HG02588 (cell line): ENCODE data around the gene B4GALNT4.
A peak's percentile ranks its signal among the peaks of the same experiment; 100 is the strongest.
"Not testable (repeated sequence)": the region's sequence is repeated elsewhere in the genome, so short reads cannot be mapped to it uniquely, and the experiment has no call there.

Experiments
- ATAC-seq: cut with Tn5 transposase; IDR thresholded peaks from one replicate; pipeline ENCODE4 v1.9.1; 2021; ENCODE audit warnings: mild to moderate bottlenecking, moderate library complexity; ENCODE audit not compliant: unreplicated experiment

Gene B4GALNT4

DNA sequence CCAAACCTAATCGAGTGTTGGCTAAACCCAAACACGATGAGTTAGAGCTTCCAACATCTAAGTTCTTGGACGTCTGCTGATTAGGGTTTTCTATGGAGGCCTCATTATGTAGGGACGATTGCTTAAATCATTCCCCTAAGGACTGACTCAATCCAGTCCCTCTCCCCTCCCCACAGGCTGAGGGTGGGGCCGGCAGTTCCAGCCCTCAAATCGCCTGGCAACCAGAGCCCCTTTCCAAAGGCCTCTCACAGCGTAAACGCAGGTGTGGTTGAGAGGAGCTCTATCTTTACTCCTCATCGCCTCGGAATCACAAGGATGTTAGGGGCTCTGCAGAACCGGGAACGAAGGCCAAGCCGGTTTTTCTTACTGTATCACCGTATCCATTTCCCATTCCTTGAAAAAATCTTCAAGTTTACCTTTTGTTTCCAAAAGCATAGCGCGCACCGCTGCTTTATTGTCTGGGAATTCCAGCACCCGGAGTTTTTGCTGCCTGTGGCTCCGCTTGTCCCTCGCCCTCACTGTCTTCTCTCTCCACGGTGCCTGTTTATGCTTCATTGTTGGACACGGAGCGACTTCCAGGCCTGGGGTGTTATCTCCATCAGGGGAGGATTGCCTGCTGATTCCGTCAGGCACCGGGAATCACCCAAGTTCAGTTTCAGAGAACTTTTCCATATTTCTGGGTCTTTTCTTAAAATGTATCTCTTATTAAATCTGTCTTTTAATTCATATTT is 34.9 kb upstream of the B4GALNT4 start:
- no peak for ATAC-seq

DNA sequence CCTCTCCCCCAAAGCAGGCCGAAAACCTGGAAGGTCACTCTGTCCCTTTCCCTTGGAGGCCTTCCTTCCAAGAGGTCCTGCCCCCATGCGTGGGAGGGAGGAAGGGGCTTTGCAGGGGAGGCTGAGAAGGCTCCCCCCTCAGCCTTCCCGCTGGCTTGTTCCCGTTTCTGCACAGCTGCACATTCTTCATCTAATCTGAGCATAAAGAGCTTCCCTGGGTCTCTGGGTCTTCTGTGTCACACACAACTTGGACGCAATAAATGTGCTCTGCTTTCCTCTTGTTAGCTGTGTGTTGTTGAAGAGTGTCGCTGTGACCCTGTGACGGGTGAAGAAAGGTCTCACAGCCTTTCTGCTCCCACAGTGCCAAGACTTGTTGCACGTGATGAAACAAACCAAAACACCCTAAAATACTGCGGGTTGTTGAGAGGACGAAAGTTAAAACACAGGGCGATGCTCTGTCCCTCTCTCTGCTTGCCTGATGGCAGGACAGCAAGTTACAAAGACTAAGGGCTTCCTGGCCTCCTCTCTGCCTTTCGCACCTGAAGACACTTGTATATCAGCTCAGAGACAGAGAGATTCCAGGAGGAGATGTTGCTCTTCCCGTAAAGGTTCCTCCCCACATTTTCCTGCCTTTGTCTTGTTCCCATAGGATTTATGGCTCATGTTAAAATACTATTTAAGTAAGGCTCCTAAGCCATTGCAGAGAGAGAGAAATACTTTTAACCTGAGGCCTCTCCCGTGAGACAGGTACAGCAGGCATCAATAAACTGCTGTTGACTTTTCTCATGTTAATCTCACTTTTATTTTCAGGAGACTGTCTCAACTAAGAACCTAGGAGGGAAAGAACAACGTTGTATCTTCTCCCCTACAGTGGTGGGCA is 33.3 kb upstream of the B4GALNT4 start:
- ATAC-seq, result no peak

DNA sequence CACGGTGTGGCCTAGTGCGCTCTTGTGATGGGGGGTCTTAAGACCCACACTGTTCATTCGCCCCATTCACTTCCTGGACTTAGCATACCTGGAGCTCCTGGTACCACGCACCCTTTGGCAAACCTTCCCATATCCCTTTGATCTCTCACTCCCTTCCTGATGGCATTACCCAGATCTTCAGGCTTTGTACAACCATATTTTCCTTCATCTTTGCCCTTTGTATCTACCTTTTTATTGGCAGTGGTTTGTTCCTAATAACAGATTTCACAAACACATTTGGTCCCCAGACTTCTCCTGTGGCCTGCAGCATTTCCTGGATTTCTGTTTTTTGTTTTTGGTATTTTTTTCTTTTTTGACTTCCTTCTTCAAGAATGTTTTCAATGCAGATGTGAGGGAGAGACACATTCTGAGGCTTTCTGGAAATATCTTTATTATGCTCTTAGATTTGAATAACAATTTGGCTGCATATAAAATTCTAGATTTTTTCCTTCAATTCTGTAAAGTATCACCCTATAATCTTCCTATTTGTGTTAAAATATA is 32.6 kb upstream of the B4GALNT4 start:
- ATAC-seq, result no peak

DNA sequence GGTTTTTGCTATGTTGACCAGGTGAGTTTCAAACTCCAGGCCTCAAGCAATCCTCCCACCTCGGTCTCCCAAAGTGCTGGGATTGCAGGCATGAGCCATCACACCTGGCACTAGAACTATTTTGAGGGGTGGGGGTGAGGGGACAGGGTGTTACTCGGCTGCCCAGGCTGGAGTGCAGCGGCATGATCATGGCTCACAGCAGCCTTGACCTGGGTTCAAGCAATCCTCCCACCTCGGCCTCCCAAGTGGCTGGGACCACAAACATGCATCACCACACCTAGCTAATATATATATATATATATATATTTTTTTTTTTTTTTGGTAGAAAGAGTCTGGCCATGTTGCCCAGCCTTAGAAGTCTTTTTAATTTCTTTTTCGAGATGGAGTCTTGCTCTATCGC is 31.6 kb upstream of the B4GALNT4 start:
- no peak for ATAC-seq

DNA sequence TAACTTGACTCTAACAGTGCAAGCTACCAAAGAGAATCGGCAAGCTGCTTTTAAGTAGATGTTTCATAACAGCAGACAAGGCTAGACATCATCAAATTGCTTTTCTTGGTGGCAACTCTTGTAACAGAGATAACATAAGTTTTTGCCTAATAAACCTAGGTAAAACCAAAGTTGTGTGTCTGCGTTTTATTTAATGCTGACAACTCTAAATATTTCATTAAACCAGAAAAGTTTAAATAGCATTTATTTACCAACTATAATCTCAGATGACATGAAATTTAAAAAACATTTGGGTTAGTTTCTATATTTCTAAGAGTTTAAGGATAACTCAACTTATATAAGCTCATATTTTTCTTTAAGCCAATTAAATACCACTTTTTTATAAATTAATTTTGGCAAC is 29.3 kb upstream of the B4GALNT4 start:
- no peak for ATAC-seq

DNA sequence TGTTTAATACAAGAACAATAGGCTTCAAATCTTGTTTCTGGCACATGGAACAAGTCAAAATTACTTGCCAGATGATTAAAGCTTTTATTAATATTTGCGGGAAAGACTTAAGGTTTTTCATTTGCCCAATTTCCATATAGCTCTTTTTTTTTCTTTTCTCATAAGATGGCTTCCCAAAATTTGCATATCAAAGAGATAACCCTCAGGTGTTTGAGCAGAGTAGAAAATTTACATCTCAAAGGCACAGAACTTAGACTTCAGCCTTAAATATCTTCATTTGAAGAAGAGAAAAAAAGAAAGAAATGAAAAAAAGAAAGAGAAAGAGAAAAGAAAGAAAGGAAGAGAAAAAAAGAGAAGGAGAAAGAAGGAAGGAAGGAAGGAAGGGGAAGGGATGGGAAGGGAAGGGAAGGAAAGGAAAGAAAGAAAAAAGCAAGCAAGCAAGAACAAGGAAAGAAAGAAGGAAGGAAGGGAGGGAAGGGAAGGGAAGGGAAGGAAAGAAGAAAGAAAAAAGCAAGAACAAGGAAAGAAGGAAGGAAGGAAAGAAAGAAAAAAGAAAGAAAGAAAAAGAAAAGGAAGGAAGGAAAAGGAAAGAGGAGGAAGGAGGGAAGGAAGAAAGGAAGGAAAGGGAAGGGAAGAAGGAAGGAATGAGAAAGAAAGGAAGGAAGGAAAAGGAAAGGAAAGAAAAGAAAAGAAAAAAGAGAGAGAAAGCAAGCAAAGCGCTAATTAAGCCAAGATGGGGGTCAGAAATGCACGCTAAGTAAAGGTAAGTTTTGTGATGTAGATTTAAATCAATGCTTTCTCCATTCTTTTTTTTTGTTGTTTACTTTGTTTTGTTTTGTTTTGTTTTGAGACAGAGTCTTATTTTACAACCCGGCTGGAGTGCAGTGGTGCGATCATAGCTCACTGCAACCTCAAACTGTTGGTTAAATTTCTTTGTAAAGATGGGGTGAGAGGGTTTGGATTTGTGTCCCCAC is 28.5 kb upstream of the B4GALNT4 start:
- ATAC-seq, result no peak

DNA sequence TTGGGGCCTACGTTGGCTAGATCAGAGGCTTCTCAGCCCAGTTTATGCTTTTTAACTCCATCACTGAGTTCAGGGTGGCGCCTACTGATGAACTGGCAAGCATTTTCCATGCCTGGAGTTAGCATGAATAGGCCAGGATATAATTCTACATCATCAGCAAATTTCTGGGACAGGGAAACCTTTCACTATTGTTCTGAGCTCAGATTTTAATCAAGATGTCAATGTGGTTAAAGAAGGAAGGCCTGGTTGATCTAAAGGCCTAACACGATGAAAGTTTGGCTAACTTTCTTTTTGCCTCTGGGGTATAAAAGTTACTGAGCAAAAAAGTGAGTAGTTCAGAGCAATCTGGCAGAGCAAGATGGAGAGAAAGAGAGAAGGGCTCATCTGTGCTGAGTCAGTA is 27.0 kb upstream of the B4GALNT4 start:
- ATAC-seq, result no peak

DNA sequence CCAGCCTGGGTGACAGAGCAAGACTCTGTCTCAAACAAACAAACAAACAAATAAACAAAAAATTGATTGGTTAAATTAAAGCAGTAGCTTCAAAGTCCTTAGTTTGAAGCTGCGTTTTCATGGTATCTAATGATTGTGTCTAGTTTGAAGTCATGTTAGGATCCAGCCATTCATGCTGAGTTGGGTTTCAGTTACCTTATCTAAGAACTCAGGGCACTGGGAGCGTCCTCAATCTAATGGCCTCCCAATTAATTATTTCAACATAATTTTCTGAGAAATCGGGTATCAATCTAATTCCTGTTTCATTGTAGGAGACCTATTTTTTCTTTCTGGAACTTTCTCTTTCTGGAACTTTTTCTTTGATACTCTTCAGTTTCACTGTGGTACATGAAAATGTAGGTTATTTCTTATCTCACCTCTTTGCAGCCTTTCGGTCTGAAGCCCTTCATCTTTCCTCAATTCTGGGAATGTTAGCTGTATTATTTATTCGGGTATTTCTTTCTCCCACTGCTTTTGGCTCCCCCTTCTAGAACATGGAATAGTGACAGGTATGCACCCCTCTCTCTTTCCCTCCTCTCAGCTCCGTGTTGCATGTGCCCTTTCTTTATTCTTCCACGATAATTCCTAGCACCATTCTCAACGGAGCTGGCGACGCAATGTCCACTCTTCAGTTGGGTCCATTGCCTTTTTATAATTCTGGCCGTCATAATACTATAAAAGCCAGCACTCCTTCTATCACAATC is 24.3 kb upstream of the B4GALNT4 start:
- no peak for ATAC-seq

DNA sequence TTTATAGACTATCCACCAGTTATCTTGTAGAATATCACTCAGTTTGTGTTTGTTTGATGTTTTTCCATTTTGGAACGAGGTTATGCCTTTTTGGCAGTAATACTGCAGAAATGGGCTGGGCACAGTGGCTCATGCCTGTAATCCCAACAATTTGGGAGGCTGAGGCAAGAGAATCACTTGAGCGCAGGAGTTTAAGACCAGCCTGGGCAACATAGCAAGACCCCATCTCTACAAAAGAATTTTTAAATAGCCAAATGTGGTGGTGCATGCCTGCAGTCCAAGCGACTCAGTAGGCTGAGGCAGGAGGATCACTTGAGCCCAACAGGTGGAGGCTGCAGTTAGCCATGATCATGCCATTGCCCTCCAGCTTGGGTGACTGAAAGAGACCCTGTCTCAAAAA is 22.8 kb upstream of the B4GALNT4 start:
- no peak for ATAC-seq

DNA sequence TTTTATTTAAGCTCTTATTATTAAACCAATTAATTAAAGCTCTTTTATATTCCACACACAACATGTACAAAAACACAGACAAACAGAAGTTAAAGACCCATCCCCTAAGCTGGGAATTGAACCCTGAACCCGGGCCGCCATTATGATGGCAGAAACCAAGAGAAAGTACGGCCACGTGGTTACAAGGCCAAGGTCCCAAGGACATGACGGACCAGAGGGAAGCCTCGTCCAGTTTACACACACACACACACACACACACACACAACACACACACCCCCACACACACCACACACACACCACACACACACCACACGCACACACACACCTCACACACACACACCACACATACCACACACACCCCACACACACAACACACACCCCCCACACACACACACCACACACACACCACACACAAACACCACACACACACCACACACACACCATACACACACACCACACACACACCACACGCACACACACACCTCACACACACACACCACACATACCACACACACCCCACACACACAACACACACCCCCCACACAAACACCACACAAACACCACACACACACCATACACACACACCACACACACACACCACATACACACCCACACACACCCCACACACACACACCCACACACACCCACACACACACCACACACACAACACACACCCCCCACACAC is 19.9 kb upstream of the B4GALNT4 start:
- not testable (repeated sequence) for ATAC-seq

DNA sequence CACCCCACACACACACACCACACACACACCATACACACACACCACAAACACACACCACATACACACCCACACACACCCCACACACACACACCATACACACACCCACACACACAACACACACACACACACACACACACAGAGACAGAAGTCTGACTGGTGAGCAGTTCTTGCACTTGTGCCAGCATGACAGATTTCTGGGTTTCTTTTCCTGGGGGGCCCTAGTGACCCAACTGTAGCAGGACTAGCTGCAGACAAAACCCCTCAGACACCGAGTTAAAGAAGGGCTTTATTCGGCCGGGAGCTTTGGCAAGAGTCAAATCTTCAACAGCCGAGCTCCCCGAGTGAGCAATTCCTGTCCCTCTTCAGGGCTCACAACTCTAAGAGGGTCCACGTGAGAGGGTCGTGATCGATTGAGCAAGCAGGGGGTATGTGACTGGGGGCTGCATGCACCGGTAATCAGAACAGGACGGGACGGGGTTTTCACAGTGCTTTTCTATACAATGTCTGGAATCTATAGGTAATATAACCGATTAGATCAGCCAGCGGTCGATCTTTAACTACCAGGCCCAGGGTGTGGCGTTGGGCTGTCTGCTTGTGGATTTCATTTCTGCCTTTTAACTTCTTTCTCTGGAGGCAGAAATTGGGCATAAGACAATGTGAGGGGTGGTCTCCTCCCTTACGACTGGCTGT is 19.1 kb upstream of the B4GALNT4 start:
- not testable (repeated sequence) for ATAC-seq

DNA sequence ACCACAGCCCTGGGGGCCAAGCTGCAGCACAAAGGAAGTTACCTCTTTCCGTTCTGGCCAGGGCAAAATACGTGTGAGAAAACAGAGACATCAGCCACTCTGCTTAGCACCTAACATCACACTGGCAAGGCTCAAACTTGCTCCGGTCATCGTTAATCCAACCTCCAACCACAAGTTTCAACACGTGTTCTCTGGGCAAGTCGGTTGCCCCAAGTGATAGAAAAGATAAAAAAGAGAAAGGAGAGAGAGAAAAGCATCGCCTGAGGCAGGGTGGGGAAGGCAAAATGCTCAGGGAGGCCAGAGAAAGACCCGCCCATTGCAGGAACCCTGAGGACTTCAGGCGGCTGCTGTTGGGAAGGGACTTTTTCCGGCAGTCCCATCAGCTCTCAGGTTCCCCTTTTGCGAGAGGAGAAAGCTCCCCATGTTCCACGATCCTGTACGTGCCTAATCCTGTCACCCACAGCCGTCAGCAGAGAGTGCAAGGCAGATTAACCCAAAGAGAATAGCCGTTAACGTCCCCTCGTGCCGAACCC is 18.5 kb upstream of the B4GALNT4 start:
- ATAC-seq, result no peak

DNA sequence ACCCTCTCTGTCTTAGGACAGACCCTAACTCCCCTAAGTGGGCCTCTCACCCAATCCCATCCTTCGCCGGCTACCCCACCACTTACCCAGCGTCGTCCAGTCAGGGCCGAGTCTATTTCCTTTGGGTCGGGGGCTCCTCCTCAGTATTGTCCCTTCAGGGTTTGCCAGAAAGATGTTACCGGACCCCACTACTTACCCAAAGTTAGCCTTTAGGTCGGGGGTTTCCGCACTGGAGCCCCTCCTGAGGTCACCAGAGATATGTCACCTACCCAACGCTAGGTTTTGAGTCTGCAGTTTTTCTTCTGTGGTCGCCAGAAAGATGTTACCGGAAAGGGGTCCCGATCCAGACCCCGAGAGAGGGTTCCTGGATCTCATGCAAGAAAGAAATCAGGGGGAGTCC is 17.9 kb upstream of the B4GALNT4 start:
- ATAC-seq, result no peak

DNA sequence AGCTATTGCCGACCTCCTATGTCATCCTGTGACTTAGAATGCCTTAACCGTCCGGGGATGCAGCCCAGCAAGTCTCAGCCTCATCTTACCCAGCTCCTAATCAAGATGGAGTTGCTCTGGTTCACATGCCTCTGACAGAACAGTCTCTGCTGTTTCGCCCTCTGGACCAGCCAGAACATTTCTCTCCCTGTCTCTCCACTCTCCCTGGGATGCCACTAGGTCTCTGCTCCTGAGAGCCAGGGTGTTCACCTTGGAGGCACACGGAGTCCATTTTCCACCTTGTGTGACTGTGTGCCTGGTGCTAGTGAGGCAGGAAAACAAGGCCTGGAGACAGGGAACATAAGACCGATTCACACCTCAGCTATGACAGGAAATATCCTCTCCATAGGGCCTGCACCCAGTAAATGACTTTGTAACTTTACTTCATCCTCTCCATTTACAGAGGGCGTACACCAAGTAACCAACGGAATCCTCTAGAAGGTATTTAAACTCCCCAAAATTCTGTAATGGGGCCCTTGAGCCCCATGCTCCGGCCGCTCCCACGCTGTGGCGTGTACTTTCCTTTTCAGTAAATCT is 16.8 kb upstream of the B4GALNT4 start:
- ATAC-seq, result no peak

DNA sequence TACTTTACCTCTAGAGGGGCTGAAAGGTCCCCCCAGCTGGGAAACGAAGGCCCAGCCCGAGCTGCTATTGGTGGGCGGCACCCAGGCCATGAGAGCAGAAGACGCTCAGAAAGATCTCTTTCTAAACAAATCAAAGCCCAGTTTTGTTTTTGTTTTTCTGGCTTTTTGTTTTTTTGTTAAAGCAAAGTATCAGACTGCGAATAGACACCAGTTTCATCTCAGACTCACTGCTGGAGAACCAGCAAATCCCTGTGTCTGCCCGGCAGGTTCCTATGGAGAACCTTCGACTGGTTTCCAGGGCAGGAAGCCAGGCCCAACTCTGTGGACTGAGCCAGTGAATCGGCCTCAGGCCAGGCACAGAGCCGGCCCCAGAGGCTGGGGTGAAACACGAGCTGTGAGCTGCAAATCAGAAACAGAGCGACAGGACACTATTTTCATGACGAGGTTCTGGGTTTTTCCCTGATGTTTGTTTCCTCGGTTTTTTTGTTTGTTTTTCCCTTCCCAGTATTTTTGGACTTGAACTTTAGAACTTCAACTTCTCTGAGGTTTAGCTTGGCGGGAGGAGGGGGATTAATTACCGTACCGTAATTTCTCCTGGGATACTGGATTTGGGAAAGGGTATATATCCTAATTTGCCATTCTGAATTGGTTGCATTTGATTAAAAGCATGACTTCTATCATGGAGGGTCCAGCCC is 16.0 kb upstream of the B4GALNT4 start:
- ATAC-seq, result no peak

DNA sequence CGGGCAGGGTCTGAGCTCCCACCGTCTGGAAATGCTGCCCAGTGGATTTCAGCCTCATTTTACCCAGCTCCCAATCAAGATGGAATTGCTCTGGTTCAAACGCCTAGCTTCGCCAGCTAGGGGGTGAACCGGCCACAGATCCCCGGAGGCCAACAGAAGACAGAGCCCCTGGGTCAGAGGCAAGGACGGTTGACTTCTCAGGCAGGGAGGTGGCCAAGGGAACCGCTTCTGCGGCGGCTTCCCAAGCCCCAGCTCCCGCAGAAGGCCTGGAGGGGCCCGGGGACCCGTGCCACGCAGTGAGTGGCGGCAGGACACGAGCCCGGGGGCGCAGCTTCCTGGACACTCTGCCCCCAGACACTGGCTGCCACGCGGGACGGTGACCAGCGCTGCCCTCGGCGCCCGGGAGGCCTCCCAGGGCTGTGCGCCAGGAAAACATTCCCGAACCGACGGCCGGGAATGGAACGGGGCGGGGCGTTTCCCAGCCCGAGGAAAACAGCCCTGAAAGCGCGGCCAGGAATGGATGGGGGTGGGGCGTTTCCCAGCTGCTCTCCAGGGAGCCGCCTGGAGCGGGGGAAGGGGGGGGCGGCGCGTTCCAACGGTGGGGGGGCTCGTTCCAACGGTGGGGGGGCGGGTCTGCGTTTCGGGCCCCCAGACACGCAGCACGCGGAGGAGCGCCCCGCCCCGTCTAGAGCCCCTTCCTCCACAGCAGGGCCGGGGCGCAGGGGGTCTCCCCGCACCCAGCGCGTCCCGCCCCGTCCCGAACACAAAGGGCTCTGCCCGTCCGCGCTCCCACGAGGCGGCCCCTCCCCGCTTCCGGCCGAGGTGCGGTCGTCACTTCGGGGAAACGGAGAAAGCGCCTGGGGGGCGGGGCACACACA is 13.5 kb upstream of the B4GALNT4 start:
- peak; percentile 57 for ATAC-seq

DNA sequence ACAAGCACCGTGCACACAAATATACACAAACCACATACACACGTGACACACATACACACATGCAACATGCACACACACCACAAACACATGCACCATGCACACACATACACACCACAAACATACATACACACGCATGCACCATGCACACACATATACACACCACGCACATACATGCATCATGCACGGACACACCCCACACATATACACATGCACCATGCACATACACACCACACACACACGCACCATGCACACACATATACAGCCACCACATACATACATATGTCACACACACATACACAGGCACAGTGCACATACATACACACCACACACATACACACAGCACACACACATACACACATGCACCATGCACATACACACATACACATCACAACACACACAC is 12.7 kb upstream of the B4GALNT4 start:
- ATAC-seq, result no peak
